ENCODE data around the gene PNP. TPM values are rescaled to one million over a fixed set of nuclear protein-coding genes. Genes with fewer than 3 reads are reported as not detected.
"Not testable (repeated sequence)": the region's sequence is repeated elsewhere in the genome, so short reads cannot be mapped to it uniquely, and the experiment has no call there.

Gene PNP
- total and polyA plus RNA-seq, 8 donors, result 28.5 to 84.8 (median 37.4) TPM

- intact Hi-C loops (cut with DNase I), result no loop called here
- Histone ChIP-seq H3K9me3 (no peaks in the 10 kb centered on the region), H3K27me3 (no peaks in the 10 kb centered on the region), H3K27ac (no peak overlapping the region), H3K36me3 (no peaks in the 10 kb centered on the region), H3K4me3 (no peak overlapping the region), H3K4me1 (peaks cover 0 to 15% of the 10 kb centered on the region in 2 donors)
- no peak for DNase-seq
- TF ChIP-seq CTCF (IDR thresholded peaks at IDR 0.05), result no peak
- ATAC-seq, result no peak
These were observed 29.9 kb downstream of the PNP start for GRCh38 chr14:20499108-20499507.

- no peaks in the 10 kb centered on the region for H3K27me3 ChIP-seq
- H3K4me3 ChIP-seq, result no peak overlapping the region
- intact Hi-C loops (cut with DNase I), result no loop called here
- H3K9me3 ChIP-seq, result no peaks in the 10 kb centered on the region
- H3K36me3 ChIP-seq, result no peaks in the 10 kb centered on the region
- peaks cover 0 to 13% of the 10 kb centered on the region in 2 donors for H3K4me1 ChIP-seq
- DNase-seq (no peak), ATAC-seq (no peak)
- TF ChIP-seq CTCF (IDR thresholded peaks at IDR 0.05), result no peak
- no peak overlapping the region for H3K27ac ChIP-seq
These were observed 30.7 kb downstream of the PNP start for GRCh38 chr14:20499881-20500280.

- Histone ChIP-seq H3K4me1 (peaks cover 0 to 3% of the 10 kb centered on the region in 2 donors), H3K9me3 (no peaks in the 10 kb centered on the region), H3K36me3 (no peaks in the 10 kb centered on the region), H3K27ac (no peak overlapping the region), H3K4me3 (no peak overlapping the region), H3K27me3 (no peaks in the 10 kb centered on the region)
- DNase-seq, result no peak
- intact Hi-C loops (cut with DNase I), result no loop called here
- no peak for TF ChIP-seq CTCF (IDR thresholded peaks at IDR 0.05)
- no peak for ATAC-seq
These were observed 32.1 kb downstream of the PNP start for GRCh38 chr14:20501346-20501745.

GRCh38 chr14:20503898-20504297 lies 34.7 kb downstream of the PNP start:
- no peaks in the 10 kb centered on the region for H3K4me1 ChIP-seq
- H3K27ac ChIP-seq, result no peak overlapping the region
- DNase-seq, result peak in 1 of 4 donors; percentile 31
- no peaks in the 10 kb centered on the region for H3K9me3 ChIP-seq
- no peaks in the 10 kb centered on the region for H3K36me3 ChIP-seq
- intact Hi-C loops (cut with DNase I), result no loop called here
- TF ChIP-seq CTCF (IDR thresholded peaks at IDR 0.05), result no peak
- no peaks in the 10 kb centered on the region for H3K27me3 ChIP-seq
- peak; percentile 60 for ATAC-seq
- H3K4me3 ChIP-seq, result no peak overlapping the region

GRCh38 chr14:20506276-20506675 lies 37.1 kb downstream of the PNP start:
- H3K27ac ChIP-seq; intact Hi-C loops (cut with DNase I); H3K9me3 ChIP-seq; H3K36me3 ChIP-seq; H3K4me1 ChIP-seq; H3K27me3 ChIP-seq; ATAC-seq; H3K4me3 ChIP-seq: not testable (repeated sequence)
- peak in 1 of 4 donors; percentile 33 for DNase-seq

- intact Hi-C loops (cut with DNase I); ATAC-seq; H3K4me1 ChIP-seq; H3K36me3 ChIP-seq; H3K4me3 ChIP-seq; H3K27ac ChIP-seq; H3K27me3 ChIP-seq; H3K9me3 ChIP-seq: not testable (repeated sequence)
- peak in 1 of 4 donors; percentile 49 for DNase-seq
These were observed 37.5 kb downstream of the PNP start for GRCh38 chr14:20506752-20507151.

- H3K9me3 ChIP-seq; DNase-seq; H3K4me1 ChIP-seq; H3K27ac ChIP-seq; intact Hi-C loops (cut with DNase I); ATAC-seq; H3K27me3 ChIP-seq; H3K4me3 ChIP-seq; H3K36me3 ChIP-seq: not testable (repeated sequence)
These were observed 38.3 kb downstream of the PNP start for GRCh38 chr14:20507537-20507936.

All from left lung (tissue), 10 donors.